Naive thymus-derived CD4-positive, alpha-beta T cell (primary cell): ENCODE data around the gene GMDS. TPM values are rescaled to one million over a fixed set of nuclear protein-coding genes. Genes with fewer than 3 reads are reported as not detected.
A peak's percentile ranks its signal among the peaks of the same experiment; 100 is the strongest.

Experiments
- ATAC-seq: fragments of 150-1000 bp; cut with Tn5 transposase; 2 replicates; pipeline ENCODE4 v1.10.0; 2021; ENCODE audit warnings: mild to moderate bottlenecking, moderate library complexity
- CTCF ChIA-PET: fragments of 350-600 bp; sonication (Branson Sonifier 250); formaldehyde crosslinking; loops from one replicate; lab custom pipeline; 2021; ENCODE audit warnings: antibody characterized with exemption; lab: Charles Lee
- POLR2A ChIA-PET: fragments of 350-600 bp; sonication (Branson Sonifier 250); formaldehyde crosslinking; loops from one replicate; lab custom pipeline; 2021; ENCODE audit warnings: antibody characterized with exemption, inconsistent platforms; lab: Charles Lee
- DNase-seq, 9 donors: peaks; one replicate each; pipeline versions ENCODE4 v3.0.0 to v3.0.0-alpha.2; 2020 to 2022; ENCODE audit warnings: mixed read lengths in 1 of 9
- H3K27ac ChIP-seq: one replicate; pipeline ENCODE4 v1.7.0; 2013; ENCODE audit warnings: mild to moderate bottlenecking, low read depth, low read length, moderate library complexity
- H3K27me3 ChIP-seq, 2 donors: one replicate each; pipeline ENCODE4 v1.7.0; 2013; ENCODE audit warnings: low read length in 2 of 2, mild to moderate bottlenecking in 2 of 2, moderate library complexity in 2 of 2; ENCODE audit not compliant: control insufficient read depth in 2 of 2, insufficient read depth in 2 of 2
- H3K36me3 ChIP-seq, 3 experiments: 1 replicate in 2 of 3; 2 replicates in 1 of 3; pipeline ENCODE4 v1.7.0; 2013; ENCODE audit warnings: low read length in 3 of 3, mild to moderate bottlenecking in 3 of 3, moderate library complexity in 1 of 3; ENCODE audit not compliant: insufficient read depth in 3 of 3, control insufficient read depth in 2 of 3
- H3K4me1 ChIP-seq, 2 donors: one replicate each; pipeline ENCODE4 v1.7.0; 2013; ENCODE audit warnings: low read length in 2 of 2, mild to moderate bottlenecking in 2 of 2, moderate library complexity in 1 of 2; ENCODE audit not compliant: control insufficient read depth in 2 of 2, insufficient read depth in 2 of 2
- H3K4me3 ChIP-seq: 2 replicates; pipeline ENCODE4 v1.7.0; 2013; ENCODE audit warnings: mild to moderate bottlenecking, low read length
- H3K9me3 ChIP-seq, 3 experiments: 1 replicate in 2 of 3; 2 replicates in 1 of 3; pipeline ENCODE4 v1.7.0; 2013; ENCODE audit warnings: low read length in 3 of 3; ENCODE audit not compliant: control insufficient read depth in 2 of 3
- H3K27ac Mint-ChIP-seq, 9 donors: one replicate each; pipeline ENCODE4 v1.8.0; 2020 to 2022; ENCODE audit warnings: mixed read lengths in 9 of 9, mild to moderate bottlenecking in 8 of 9, moderate library complexity in 5 of 9, inconsistent platforms in 2 of 9
- H3K27me3 Mint-ChIP-seq, 5 donors: one replicate each; pipeline ENCODE4 v1.8.0; 2021 to 2022; ENCODE audit warnings: mixed read lengths in 5 of 5, mild to moderate bottlenecking in 1 of 5
- H3K36me3 Mint-ChIP-seq, 5 donors: one replicate each; pipeline ENCODE4 v1.8.0; 2020 to 2022; ENCODE audit warnings: mixed read lengths in 5 of 5, mild to moderate bottlenecking in 3 of 5, inconsistent platforms in 1 of 5
- H3K4me1 Mint-ChIP-seq, 7 donors: one replicate each; pipeline ENCODE4 v1.8.0; 2020 to 2022; ENCODE audit warnings: mixed read lengths in 7 of 7, mild to moderate bottlenecking in 3 of 7, inconsistent platforms in 1 of 7
- H3K4me3 Mint-ChIP-seq, 10 donors: one replicate each; pipeline ENCODE4 v1.8.0; 2020 to 2022; ENCODE audit warnings: mild to moderate bottlenecking in 10 of 10, mixed read lengths in 10 of 10, moderate library complexity in 6 of 10, inconsistent platforms in 2 of 10
- H3K9me3 Mint-ChIP-seq, 11 donors: one replicate each; pipeline ENCODE4 v1.8.0; 2020 to 2022; ENCODE audit warnings: mixed read lengths in 11 of 11, mild to moderate bottlenecking in 4 of 11, inconsistent platforms in 1 of 11, moderate library complexity in 1 of 11
- intact Hi-C, 2 donors: fragments of 100-400 bp; cut with micrococcal nuclease; formaldehyde crosslinking; loops; one replicate each; pipeline ENCODE4 v1.15.1; 2023
- polyA plus RNA-seq, 2 donors: library from polyadenylated mRNA; unstranded; fragments of 300-500 nt; fragmentation: Illumina TruSeq; gene quantifications; one replicate each; pipeline ENCODE4 v1.2.3, GENCODE V29; 2021
- total RNA-seq, 6 experiments: library from RNA in 5 of 6; stranded (reverse) in 5 of 6; gene quantifications; 1 replicate in 5 of 6; 2 replicates in 1 of 6; pipeline ENCODE4 v1.2.3 and lab custom pipeline; 2021 to 2026

Gene GMDS
- total and polyA plus RNA-seq, 7 experiments from 2014 or later, result 12.7 to 33.9 (median 18.3) TPM

- Histone ChIP-seq H3K27me3 (no peaks in the 10 kb centered on the region), H3K4me1 (no peaks in the 10 kb centered on the region), H3K36me3 (no peaks in the 10 kb centered on the region), H3K9me3 (peaks cover 0 to 9% (median 0%) of the 10 kb centered on the region in 3 experiments), H3K4me3 (no peak overlapping the region), H3K27ac (no peak overlapping the region)
- H3K9me3 Mint-ChIP-seq, result peaks cover 8 to 26% (median 11%) of the 10 kb centered on the region in 11 donors
- ChIA-PET CTCF (no interaction called here), POLR2A (no interaction called here)
- H3K36me3 Mint-ChIP-seq, result peaks cover 0 to 21% (median 12%) of the 10 kb centered on the region in 5 donors
- H3K27ac Mint-ChIP-seq, result no peak overlapping the region
- DNase-seq, result no peak
- ATAC-seq, result no peak
- no peak overlapping the region for H3K4me3 Mint-ChIP-seq
- no peaks in the 10 kb centered on the region for H3K27me3 Mint-ChIP-seq
- intact Hi-C loops, result no loop called here
- peaks cover 4 to 27% (median 12%) of the 10 kb centered on the region in 7 donors for H3K4me1 Mint-ChIP-seq
These were observed 63.2 kb downstream of the GMDS start for GRCh38 chr6:2182251-2182650.

GRCh38 chr6:2181567-2181966 is 63.8 kb downstream of the GMDS start:
- intact Hi-C loops, result no loop called here
- peaks cover 0 to 9% (median 0%) of the 10 kb centered on the region in 3 experiments for H3K9me3 ChIP-seq
- Mint-ChIP-seq H3K4me1 (peaks cover 0 to 31% (median 16%) of the 10 kb centered on the region in 7 donors), H3K9me3 (peaks cover 8 to 33% (median 12%) of the 10 kb centered on the region in 11 donors), H3K27me3 (no peaks in the 10 kb centered on the region), H3K27ac (no peak overlapping the region), H3K36me3 (peaks cover 0 to 26% (median 14%) of the 10 kb centered on the region in 5 donors), H3K4me3 (no peak overlapping the region)
- ChIA-PET CTCF (no interaction called here), POLR2A (no interaction called here)
- no peaks in the 10 kb centered on the region for H3K27me3 ChIP-seq
- H3K4me1 ChIP-seq, result no peaks in the 10 kb centered on the region
- no peak overlapping the region for H3K4me3 ChIP-seq
- no peak overlapping the region for H3K27ac ChIP-seq
- H3K36me3 ChIP-seq, result no peaks in the 10 kb centered on the region
- ATAC-seq, result no peak
- DNase-seq, result no peak

- H3K27ac Mint-ChIP-seq, result no peak overlapping the region
- H3K4me3 ChIP-seq, result no peak overlapping the region
- intact Hi-C loops, result no loop called here
- DNase-seq (no peak), ATAC-seq (no peak)
- H3K27me3 ChIP-seq, result no peaks in the 10 kb centered on the region
- peaks cover 0 to 9% (median 0%) of the 10 kb centered on the region in 3 experiments for H3K9me3 ChIP-seq
- peaks cover 0 to 31% (median 16%) of the 10 kb centered on the region in 5 donors for H3K36me3 Mint-ChIP-seq
- H3K9me3 Mint-ChIP-seq, result peaks cover 8 to 33% (median 12%) of the 10 kb centered on the region in 11 donors
- H3K4me1 ChIP-seq, result no peaks in the 10 kb centered on the region
- CTCF ChIA-PET, result interaction anchor here (0.7 kb wide), 1 partner anchor 1803 kb away, joined by 3 read pairs; no protein-coding TSS in a partner anchor
- H3K27ac ChIP-seq, result no peak overlapping the region
- POLR2A ChIA-PET, result no interaction called here
- peaks cover 0 to 36% (median 24%) of the 10 kb centered on the region in 7 donors for H3K4me1 Mint-ChIP-seq
- no peak overlapping the region for H3K4me3 Mint-ChIP-seq
- H3K27me3 Mint-ChIP-seq, result no peaks in the 10 kb centered on the region
- H3K36me3 ChIP-seq, result no peaks in the 10 kb centered on the region
These were observed 65.5 kb downstream of the GMDS start for GRCh38 chr6:2179950-2180349.

- ChIA-PET POLR2A (interaction anchor here (0.6 kb wide), 1 partner anchor 150 kb away, joined by 3 read pairs; no protein-coding TSS in a partner anchor), CTCF (no interaction called here)
- intact Hi-C loops, result no loop called here
- H3K4me3 ChIP-seq, result no peak overlapping the region
- DNase-seq, result no peak
- peaks cover 0 to 9% (median 0%) of the 10 kb centered on the region in 3 experiments for H3K9me3 ChIP-seq
- H3K4me1 ChIP-seq, result no peaks in the 10 kb centered on the region
- Mint-ChIP-seq H3K27me3 (no peaks in the 10 kb centered on the region), H3K4me3 (no peak overlapping the region), H3K9me3 (peaks cover 8 to 33% (median 12%) of the 10 kb centered on the region in 11 donors), H3K4me1 (peaks cover 0 to 41% (median 22%) of the 10 kb centered on the region in 7 donors), H3K36me3 (peaks cover 0 to 31% (median 16%) of the 10 kb centered on the region in 5 donors), H3K27ac (no peak overlapping the region)
- no peaks in the 10 kb centered on the region for H3K27me3 ChIP-seq
- no peak overlapping the region for H3K27ac ChIP-seq
- H3K36me3 ChIP-seq, result no peaks in the 10 kb centered on the region
- no peak for ATAC-seq
These were observed 66.2 kb downstream of the GMDS start for GRCh38 chr6:2179241-2179640.

GRCh38 chr6:2178125-2178524 is 67.3 kb downstream of the GMDS start:
- peaks cover 8 to 33% (median 12%) of the 10 kb centered on the region in 11 donors for H3K9me3 Mint-ChIP-seq
- peaks cover 0 to 31% (median 16%) of the 10 kb centered on the region in 5 donors for H3K36me3 Mint-ChIP-seq
- Histone ChIP-seq H3K36me3 (no peaks in the 10 kb centered on the region), H3K9me3 (peaks cover 0 to 9% (median 0%) of the 10 kb centered on the region in 3 experiments), H3K4me1 (peaks cover 0 to 4% of the 10 kb centered on the region in 2 donors), H3K27ac (no peak overlapping the region), H3K27me3 (no peaks in the 10 kb centered on the region), H3K4me3 (no peak overlapping the region)
- POLR2A ChIA-PET, result no interaction called here
- DNase-seq (no peak), ATAC-seq (no peak)
- peak overlapping the region in 1 of 10 donors; percentile 39 for H3K4me3 Mint-ChIP-seq
- H3K27me3 Mint-ChIP-seq, result no peaks in the 10 kb centered on the region
- CTCF ChIA-PET, result no interaction called here
- no peak overlapping the region for H3K27ac Mint-ChIP-seq
- peaks cover 0 to 44% (median 28%) of the 10 kb centered on the region in 7 donors for H3K4me1 Mint-ChIP-seq
- intact Hi-C loops, result no loop called here

- CTCF ChIA-PET, result no interaction called here
- intact Hi-C loops, result no loop called here
These were observed 69.6 kb downstream of the GMDS start for GRCh38 chr6:2175825-2176224.

More at GRCh38 chr6:2175825-2176224, 69.6 kb downstream of the GMDS start:
- H3K9me3 ChIP-seq, result peaks cover 0 to 9% (median 0%) of the 10 kb centered on the region in 3 experiments
- DNase-seq (no peak), ATAC-seq (no peak)
- Mint-ChIP-seq H3K4me1 (peaks cover 0 to 44% (median 33%) of the 10 kb centered on the region in 7 donors), H3K27me3 (no peaks in the 10 kb centered on the region), H3K9me3 (peaks cover 8 to 29% (median 12%) of the 10 kb centered on the region in 11 donors), H3K36me3 (peaks cover 0 to 31% (median 12%) of the 10 kb centered on the region in 5 donors), H3K4me3 (no peak overlapping the region), H3K27ac (no peak overlapping the region)
- no peaks in the 10 kb centered on the region for H3K27me3 ChIP-seq
- H3K27ac ChIP-seq, result no peak overlapping the region
- H3K4me3 ChIP-seq, result no peak overlapping the region
- H3K36me3 ChIP-seq, result no peaks in the 10 kb centered on the region
- H3K4me1 ChIP-seq, result peaks cover 0 to 4% of the 10 kb centered on the region in 2 donors
- POLR2A ChIA-PET, result no interaction called here
